SK-N-SH (cell line): ENCODE data around the gene CCDC91. TPM values are rescaled to one million over a fixed set of nuclear protein-coding genes. Genes with fewer than 3 reads are reported as not detected.

Experiments used
- CTCF ChIA-PET: fragments of 300-600, 350-600 bp; formaldehyde crosslinking; extraction: SDS; loops from one replicate; lab custom pipeline; 2021; lab: Yijun Ruan, JAX
- POLR2A ChIA-PET: fragments of 350-600 bp; sonication (Branson Sonifier 250); formaldehyde crosslinking; extraction: SDS; loops from one replicate; lab custom pipeline; 2020; ENCODE audit warnings: antibody characterized with exemption, inconsistent platforms; lab: Yijun Ruan, JAX
- DNase-seq: peaks from one replicate; pipeline ENCODE4 v3.0.0; 2012
- H2AFZ ChIP-seq: fragments of 200-600 bp; sonication (generic); 2 replicates; pipeline ENCODE4 v1.8.1; 2016; ENCODE audit warnings: antibody characterized with exemption, mild to moderate bottlenecking, low read depth
- H3F3A ChIP-seq: fragments of 200-600 bp; sonication (generic); replicated peaks from 2 replicates; pipeline ENCODE3; 2016; ENCODE audit warnings: antibody characterized with exemption, mild to moderate bottlenecking; ENCODE audit not compliant: insufficient read depth
- H3K27ac ChIP-seq, 2 experiments: fragments of 200-500 bp in 1 of 2; fragments of 200-600 bp in 1 of 2; sonication (Bioruptor generic) in 1 of 2; sonication (generic), shearing (Covaris generic) in 1 of 2; 2 replicates each; pipeline versions ENCODE4 v1.5.1 to v1.6.1; 2014 to 2016; ENCODE audit warnings: low read depth in 2 of 2, inconsistent platforms in 1 of 2, low read length in 1 of 2, mild to moderate bottlenecking in 1 of 2, mixed read lengths in 1 of 2
- H3K27me3 ChIP-seq: fragments of 200-600 bp; sonication (generic), shearing (Covaris generic); 2 replicates; pipeline ENCODE4 v1.6.1; 2016; ENCODE audit warnings: mixed run types; ENCODE audit not compliant: insufficient read depth
- H3K36me3 ChIP-seq, 2 experiments: fragments of 200-500 bp in 1 of 2; fragments of 200-600 bp in 1 of 2; sonication (Bioruptor generic) in 1 of 2; sonication (generic) in 1 of 2; replicated peaks in 1 of 2; 2 replicates each; pipeline versions ENCODE3 to v1.5.1; 2014 to 2016; ENCODE audit warnings: low read length in 1 of 2, mild to moderate bottlenecking in 1 of 2; ENCODE audit not compliant: insufficient read depth in 2 of 2, control insufficient read depth in 1 of 2
- H3K4me1 ChIP-seq, 2 experiments: fragments of 200-500 bp in 1 of 2; fragments of 200-600 bp in 1 of 2; sonication (Bioruptor generic) in 1 of 2; sonication (generic), shearing (Covaris generic) in 1 of 2; 2 replicates each; pipeline versions ENCODE4 v1.5.1 to v1.6.1; 2014 to 2016; ENCODE audit warnings: low read depth in 1 of 2, low read length in 1 of 2, mixed run types in 1 of 2; ENCODE audit not compliant: insufficient read depth in 2 of 2, control insufficient read depth in 1 of 2
- H3K4me2 ChIP-seq: fragments of 200-600 bp; sonication (generic), shearing (Covaris generic); 2 replicates; pipeline ENCODE4 v1.6.1; 2017; ENCODE audit warnings: mixed run types
- H3K4me3 ChIP-seq, 2 experiments: fragments of 200-500 bp in 1 of 2; fragments of 200-600 bp in 1 of 2; sonication (Bioruptor generic) in 1 of 2; sonication (generic), shearing (Covaris generic) in 1 of 2; 2 replicates each; pipeline versions ENCODE4 v1.5.1 to v1.8.1; 2014 to 2016; ENCODE audit warnings: low read depth in 2 of 2, inconsistent platforms in 1 of 2, low read length in 1 of 2, mild to moderate bottlenecking in 1 of 2, mixed read lengths in 1 of 2, moderate library complexity in 1 of 2
- H3K79me2 ChIP-seq: fragments of 200-600 bp; sonication (generic); 2 replicates; pipeline ENCODE4 v1.8.1; 2017; ENCODE audit warnings: mild to moderate bottlenecking; ENCODE audit not compliant: insufficient read depth
- H3K9ac ChIP-seq: fragments of 200-600 bp; sonication (generic); 2 replicates; pipeline ENCODE4 v1.6.1; 2017; ENCODE audit warnings: mixed run types
- H3K9me2 ChIP-seq: fragments of 200-600 bp; sonication (generic); 2 replicates; pipeline ENCODE4 v1.6.1; 2017; ENCODE audit warnings: mixed run types
- H3K9me3 ChIP-seq: fragments of 200-600 bp; sonication (generic); 2 replicates; pipeline ENCODE4 v1.6.1; 2017; ENCODE audit warnings: mixed run types, mild to moderate bottlenecking, moderate library complexity
- H4K20me1 ChIP-seq: fragments of 200-600 bp; sonication (generic); 2 replicates; pipeline ENCODE4 v1.6.1; 2017; ENCODE audit warnings: mild to moderate bottlenecking, mixed run types; ENCODE audit not compliant: insufficient read depth
- EP300 ChIP-seq, 2 experiments: IDR thresholded peaks; 2 replicates each; pipeline versions ENCODE4 v1.4.0 to v1.6.1; 2012; ENCODE audit warnings: borderline replicate concordance in 1 of 2, low read depth in 1 of 2, low read length in 1 of 2
- EZH2phosphoT487 ChIP-seq: fragments of 200-600 bp; sonication (generic); IDR thresholded peaks from 2 replicates; pipeline ENCODE4 v1.6.1; 2017; ENCODE audit warnings: low read depth, mixed run types, mild to moderate bottlenecking, antibody characterized with exemption, moderate library complexity, borderline replicate concordance
- GABPA ChIP-seq: IDR thresholded peaks from 2 replicates; pipeline ENCODE4 v1.4.0; 2012; ENCODE audit warnings: low read depth, mild to moderate bottlenecking
- GATA2 ChIP-seq: sonication (generic); formaldehyde crosslinking; IDR thresholded peaks from 2 replicates; pipeline ENCODE4 v1.5.0; 2020; ENCODE audit warnings: mild to moderate bottlenecking, missing genetic modification reagents
- MAX ChIP-seq: IDR thresholded peaks from 2 replicates; pipeline ENCODE4 v1.4.0; 2012; ENCODE audit warnings: low read depth
- NFIC ChIP-seq: IDR thresholded peaks from 2 replicates; pipeline ENCODE4 v1.4.0; 2012; ENCODE audit warnings: borderline replicate concordance
- POLR2AphosphoS5 ChIP-seq: IDR thresholded peaks from 2 replicates; pipeline ENCODE4 v1.6.1; 2012; ENCODE audit warnings: low read depth, low read length
- RAD21 ChIP-seq: IDR thresholded peaks from 2 replicates; pipeline ENCODE4 v1.6.1; 2012; ENCODE audit warnings: mild to moderate bottlenecking, low read length
- RCOR1 ChIP-seq: fragments of 150-350 bp; IDR thresholded peaks from 2 replicates; pipeline ENCODE4 v1.6.1; 2017; ENCODE audit warnings: antibody characterized with exemption, low read length
- SIN3A ChIP-seq: IDR thresholded peaks from 2 replicates; pipeline ENCODE4 v1.6.1; 2012; ENCODE audit warnings: low read depth, mild to moderate bottlenecking, low read length, moderate library complexity, borderline replicate concordance
- SMC3 ChIP-seq: IDR thresholded peaks from 2 replicates; pipeline ENCODE4 v1.6.1; 2012; ENCODE audit warnings: low read depth, low read length, improper control_type of control experiment
- TAF1 ChIP-seq: IDR thresholded peaks from 2 replicates; pipeline ENCODE4 v1.6.1; 2012; ENCODE audit warnings: low read depth, mild to moderate bottlenecking, low read length, moderate library complexity, borderline replicate concordance
- WGBS: methylation state at CpG from one replicate; pipeline ENCODE4 v1.1.6; 2017; ENCODE audit warnings: low lambda C conversion rate; 5-methylcytosine and 5-hydroxymethylcytosine counted together
- polyA plus RNA-seq, 3 experiments: library from polyadenylated mRNA; depleted of rRNA; stranded (reverse); fragments of >200 nt; gene quantifications; 2 replicates each; pipeline ENCODE4 v1.2.3, GENCODE V29; 2012
- TF ChIP-seq, protein P1 (sequence below): fragments of 200-600 bp; sonication (generic); IDR thresholded peaks from 2 replicates; pipeline ENCODE4 v1.6.1; 2017; ENCODE audit warnings: antibody characterized with exemption, mild to moderate bottlenecking, moderate library complexity
- TF ChIP-seq, protein P2 (sequence below): IDR thresholded peaks from 2 replicates; pipeline ENCODE4 v1.6.1; 2012; ENCODE audit warnings: mild to moderate bottlenecking, low read depth, low read length, moderate library complexity
- TF ChIP-seq, protein P3 (sequence below): fragments of 150-350 bp; IDR thresholded peaks from 2 replicates; pipeline ENCODE4 v1.6.1; 2017; ENCODE audit warnings: antibody characterized with exemption, low read length, low read depth, borderline replicate concordance

The CCDC91 gene
- polyA plus RNA-seq, 1 of the 3 experiments (the other 2 are of a cell fraction) = 13.0 TPM

GRCh38 chr12:28513983-28514382 lies 323.7 kb downstream of the CCDC91 start:
- WGBS = 85% methylated on average over 1 of the region's 1 CpG
- H3K36me3 ChIP-seq = no peaks in the 10 kb centered on the region
- no peak overlapping the region for H2AFZ ChIP-seq
- no peaks in the 10 kb centered on the region for H4K20me1 ChIP-seq
- H3K4me2 ChIP-seq = no peak overlapping the region
- ChIA-PET CTCF (no interaction called here), POLR2A (no interaction called here)
- H3K9me3 ChIP-seq = no peaks in the 10 kb centered on the region
- H3F3A ChIP-seq = no peaks in the 10 kb centered on the region
- TF ChIP-seq EP300 (IDR thresholded peaks at IDR 0.05; ENCODE audit: borderline replicate concordance in 1 of 2, low read depth in 1 of 2, low read length in 1 of 2) (no peak), EZH2phosphoT487 (no peak), SIN3A (no peak), POLR2AphosphoS5 (no peak), NFIC (no peak), SMC3 (no peak), RAD21 (no peak), MAX (no peak)
- TF ChIP-seq, protein P1, sequence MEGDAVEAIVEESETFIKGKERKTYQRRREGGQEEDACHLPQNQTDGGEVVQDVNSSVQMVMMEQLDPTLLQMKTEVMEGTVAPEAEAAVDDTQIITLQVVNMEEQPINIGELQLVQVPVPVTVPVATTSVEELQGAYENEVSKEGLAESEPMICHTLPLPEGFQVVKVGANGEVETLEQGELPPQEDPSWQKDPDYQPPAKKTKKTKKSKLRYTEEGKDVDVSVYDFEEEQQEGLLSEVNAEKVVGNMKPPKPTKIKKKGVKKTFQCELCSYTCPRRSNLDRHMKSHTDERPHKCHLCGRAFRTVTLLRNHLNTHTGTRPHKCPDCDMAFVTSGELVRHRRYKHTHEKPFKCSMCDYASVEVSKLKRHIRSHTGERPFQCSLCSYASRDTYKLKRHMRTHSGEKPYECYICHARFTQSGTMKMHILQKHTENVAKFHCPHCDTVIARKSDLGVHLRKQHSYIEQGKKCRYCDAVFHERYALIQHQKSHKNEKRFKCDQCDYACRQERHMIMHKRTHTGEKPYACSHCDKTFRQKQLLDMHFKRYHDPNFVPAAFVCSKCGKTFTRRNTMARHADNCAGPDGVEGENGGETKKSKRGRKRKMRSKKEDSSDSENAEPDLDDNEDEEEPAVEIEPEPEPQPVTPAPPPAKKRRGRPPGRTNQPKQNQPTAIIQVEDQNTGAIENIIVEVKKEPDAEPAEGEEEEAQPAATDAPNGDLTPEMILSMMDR = no peak
- no peak overlapping the region for H3K9ac ChIP-seq
- no peak for DNase-seq
- H3K9me2 ChIP-seq = no peaks in the 10 kb centered on the region
- no peak overlapping the region for H3K4me3 ChIP-seq
- H3K4me1 ChIP-seq = no peaks in the 10 kb centered on the region
- no peaks in the 10 kb centered on the region for H3K27me3 ChIP-seq
- H3K27ac ChIP-seq = no peak overlapping the region
- H3K79me2 ChIP-seq = no peaks in the 10 kb centered on the region

DNA sequence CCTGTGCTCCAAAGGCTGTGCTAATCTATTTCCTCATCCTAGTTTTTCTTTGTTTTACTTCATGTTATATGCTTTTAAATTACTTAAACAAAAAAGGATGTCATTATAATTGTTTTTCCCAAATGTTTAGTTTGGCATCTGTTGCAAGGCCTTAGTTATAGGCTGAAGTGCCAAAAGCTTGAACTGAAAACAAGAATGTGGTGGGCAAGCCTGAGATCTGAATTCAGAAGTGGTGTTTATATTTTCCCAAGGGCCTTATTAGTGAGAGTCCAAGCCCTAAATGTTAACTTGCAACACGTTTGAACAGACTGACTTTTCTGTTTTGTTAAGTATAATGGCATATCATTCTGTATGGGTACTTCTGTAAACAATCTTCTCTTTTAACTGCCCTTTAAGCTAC lies 326.8 kb downstream of the CCDC91 start:
- Histone ChIP-seq H4K20me1 (no peaks in the 10 kb centered on the region), H3K4me1 (no peaks in the 10 kb centered on the region), H3K4me3 (no peak overlapping the region), H3K9ac (no peak overlapping the region), H3K27me3 (no peaks in the 10 kb centered on the region), H2AFZ (no peak overlapping the region), H3K36me3 (no peaks in the 10 kb centered on the region), H3K9me2 (no peaks in the 10 kb centered on the region), H3F3A (no peaks in the 10 kb centered on the region), H3K4me2 (no peak overlapping the region), H3K27ac (no peak overlapping the region), H3K9me3 (no peaks in the 10 kb centered on the region), H3K79me2 (no peaks in the 10 kb centered on the region)
- 19% methylated on average over 1 of the region's 1 CpG for WGBS
- no peak for DNase-seq
- CTCF ChIA-PET = no interaction called here
- POLR2A ChIA-PET = no interaction called here
- TF ChIP-seq, protein P2, sequence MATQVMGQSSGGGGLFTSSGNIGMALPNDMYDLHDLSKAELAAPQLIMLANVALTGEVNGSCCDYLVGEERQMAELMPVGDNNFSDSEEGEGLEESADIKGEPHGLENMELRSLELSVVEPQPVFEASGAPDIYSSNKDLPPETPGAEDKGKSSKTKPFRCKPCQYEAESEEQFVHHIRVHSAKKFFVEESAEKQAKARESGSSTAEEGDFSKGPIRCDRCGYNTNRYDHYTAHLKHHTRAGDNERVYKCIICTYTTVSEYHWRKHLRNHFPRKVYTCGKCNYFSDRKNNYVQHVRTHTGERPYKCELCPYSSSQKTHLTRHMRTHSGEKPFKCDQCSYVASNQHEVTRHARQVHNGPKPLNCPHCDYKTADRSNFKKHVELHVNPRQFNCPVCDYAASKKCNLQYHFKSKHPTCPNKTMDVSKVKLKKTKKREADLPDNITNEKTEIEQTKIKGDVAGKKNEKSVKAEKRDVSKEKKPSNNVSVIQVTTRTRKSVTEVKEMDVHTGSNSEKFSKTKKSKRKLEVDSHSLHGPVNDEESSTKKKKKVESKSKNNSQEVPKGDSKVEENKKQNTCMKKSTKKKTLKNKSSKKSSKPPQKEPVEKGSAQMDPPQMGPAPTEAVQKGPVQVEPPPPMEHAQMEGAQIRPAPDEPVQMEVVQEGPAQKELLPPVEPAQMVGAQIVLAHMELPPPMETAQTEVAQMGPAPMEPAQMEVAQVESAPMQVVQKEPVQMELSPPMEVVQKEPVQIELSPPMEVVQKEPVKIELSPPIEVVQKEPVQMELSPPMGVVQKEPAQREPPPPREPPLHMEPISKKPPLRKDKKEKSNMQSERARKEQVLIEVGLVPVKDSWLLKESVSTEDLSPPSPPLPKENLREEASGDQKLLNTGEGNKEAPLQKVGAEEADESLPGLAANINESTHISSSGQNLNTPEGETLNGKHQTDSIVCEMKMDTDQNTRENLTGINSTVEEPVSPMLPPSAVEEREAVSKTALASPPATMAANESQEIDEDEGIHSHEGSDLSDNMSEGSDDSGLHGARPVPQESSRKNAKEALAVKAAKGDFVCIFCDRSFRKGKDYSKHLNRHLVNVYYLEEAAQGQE = no peak
- TF ChIP-seq GATA2 (CRISPR knock-in tag) (no peak), NFIC (no peak), SMC3 (no peak), GABPA (no peak), RCOR1 (no peak), TAF1 (no peak)
- TF ChIP-seq, protein P1 = no peak
- TF ChIP-seq, protein P3, sequence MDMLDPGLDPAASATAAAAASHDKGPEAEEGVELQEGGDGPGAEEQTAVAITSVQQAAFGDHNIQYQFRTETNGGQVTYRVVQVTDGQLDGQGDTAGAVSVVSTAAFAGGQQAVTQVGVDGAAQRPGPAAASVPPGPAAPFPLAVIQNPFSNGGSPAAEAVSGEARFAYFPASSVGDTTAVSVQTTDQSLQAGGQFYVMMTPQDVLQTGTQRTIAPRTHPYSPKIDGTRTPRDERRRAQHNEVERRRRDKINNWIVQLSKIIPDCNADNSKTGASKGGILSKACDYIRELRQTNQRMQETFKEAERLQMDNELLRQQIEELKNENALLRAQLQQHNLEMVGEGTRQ = no peak
